GM15510 (cell line): ENCODE results near the gene TNF.

Source experiments
- POLR2A ChIP-seq: IDR thresholded peaks from 3 replicates; pipeline ENCODE4 v1.6.1; 2011; ENCODE audit warnings: borderline replicate concordance; ENCODE audit not compliant: insufficient read length; ENCODE audit errors: extremely low read depth

The TNF gene

GRCh38 chr6:31558318-31558625, 17.1 kb upstream of the TNF start:
- no peak for TF ChIP-seq POLR2A

GRCh38 chr6:31558631-31559500, 16.5 kb upstream of the TNF start:
- TF ChIP-seq POLR2A = no peak

GRCh38 chr6:31559606-31559957, 15.8 kb upstream of the TNF start:
- TF ChIP-seq POLR2A = no peak

- TF ChIP-seq POLR2A = no peak
Measured at GRCh38 chr6:31559958-31560696, 15.2 kb upstream of the TNF start.

GRCh38 chr6:31560697-31561058, 14.7 kb upstream of the TNF start:
- TF ChIP-seq POLR2A = no peak

GRCh38 chr6:31567531-31568370, 7.6 kb upstream of the TNF start:
- peak; percentile 30 for TF ChIP-seq POLR2A

- no peak for TF ChIP-seq POLR2A
Measured at GRCh38 chr6:31568537-31568961, 6.8 kb upstream of the TNF start.

- TF ChIP-seq POLR2A = no peak
Measured at GRCh38 chr6:31569861-31570536, 5.4 kb upstream of the TNF start.

- TF ChIP-seq POLR2A = peak; percentile 86
Measured at GRCh38 chr6:31572041-31572911, 3.1 kb upstream of the TNF start, which contains the start of gene LTA. Gene LTA (plus strand): TSS chr6:31572289. CDS start chr6:31572743, 454 bp downstream.

GRCh38 chr6:31573239-31574105, 1.9 kb upstream of the TNF start:
- TF ChIP-seq POLR2A = no peak

- TF ChIP-seq POLR2A = peak; percentile 48
Measured at GRCh38 chr6:31574106-31575061, 981 bp upstream of the TNF start.
